ENCODE data around the gene TRAF3. TPM values are rescaled to one million over a fixed set of nuclear protein-coding genes. Genes with fewer than 3 reads are reported as not detected.

The TRAF3 gene
- polyA plus RNA-seq, 5 donors: 10.5 to 13.1 (median 10.9) TPM

DNA sequence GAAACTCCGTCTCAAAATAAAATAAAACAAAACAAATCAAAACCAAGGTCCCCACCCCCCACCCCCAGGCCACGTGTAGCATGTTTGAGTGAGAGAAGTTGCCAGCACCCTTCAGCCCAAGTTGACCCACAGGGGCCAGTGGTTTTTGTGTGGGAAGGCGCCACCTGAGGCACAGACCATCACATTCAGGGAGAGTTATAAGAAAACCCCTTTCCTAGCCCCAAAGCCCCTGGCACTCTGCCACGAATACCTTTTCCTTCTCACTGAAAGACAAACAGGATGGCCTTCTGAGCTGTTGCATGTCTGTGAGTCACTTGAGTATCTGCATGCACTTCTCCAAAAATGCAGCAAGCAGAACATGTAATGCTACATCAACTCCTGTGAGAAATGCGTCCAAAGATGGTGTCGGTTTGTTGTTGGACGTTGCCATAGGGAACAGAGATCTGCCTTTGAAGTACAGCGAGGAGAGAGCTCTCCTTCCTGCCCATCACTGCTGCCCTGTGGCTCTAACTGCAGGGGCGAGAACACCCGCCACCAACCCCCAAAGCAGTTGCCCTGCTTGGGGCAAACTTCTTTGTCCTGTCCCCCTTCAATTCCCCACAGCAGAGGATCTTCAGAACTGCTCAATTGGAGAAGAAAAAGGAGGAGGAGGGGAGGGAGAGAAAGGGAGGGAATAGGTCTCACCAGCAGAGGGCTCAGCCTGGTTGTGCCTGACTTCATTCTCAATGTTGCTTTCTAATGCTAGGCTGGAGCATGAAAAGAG, 2.7 kb upstream of the TRAF3 start:
- DNase-seq: peak; percentile 58 to 71

DNA sequence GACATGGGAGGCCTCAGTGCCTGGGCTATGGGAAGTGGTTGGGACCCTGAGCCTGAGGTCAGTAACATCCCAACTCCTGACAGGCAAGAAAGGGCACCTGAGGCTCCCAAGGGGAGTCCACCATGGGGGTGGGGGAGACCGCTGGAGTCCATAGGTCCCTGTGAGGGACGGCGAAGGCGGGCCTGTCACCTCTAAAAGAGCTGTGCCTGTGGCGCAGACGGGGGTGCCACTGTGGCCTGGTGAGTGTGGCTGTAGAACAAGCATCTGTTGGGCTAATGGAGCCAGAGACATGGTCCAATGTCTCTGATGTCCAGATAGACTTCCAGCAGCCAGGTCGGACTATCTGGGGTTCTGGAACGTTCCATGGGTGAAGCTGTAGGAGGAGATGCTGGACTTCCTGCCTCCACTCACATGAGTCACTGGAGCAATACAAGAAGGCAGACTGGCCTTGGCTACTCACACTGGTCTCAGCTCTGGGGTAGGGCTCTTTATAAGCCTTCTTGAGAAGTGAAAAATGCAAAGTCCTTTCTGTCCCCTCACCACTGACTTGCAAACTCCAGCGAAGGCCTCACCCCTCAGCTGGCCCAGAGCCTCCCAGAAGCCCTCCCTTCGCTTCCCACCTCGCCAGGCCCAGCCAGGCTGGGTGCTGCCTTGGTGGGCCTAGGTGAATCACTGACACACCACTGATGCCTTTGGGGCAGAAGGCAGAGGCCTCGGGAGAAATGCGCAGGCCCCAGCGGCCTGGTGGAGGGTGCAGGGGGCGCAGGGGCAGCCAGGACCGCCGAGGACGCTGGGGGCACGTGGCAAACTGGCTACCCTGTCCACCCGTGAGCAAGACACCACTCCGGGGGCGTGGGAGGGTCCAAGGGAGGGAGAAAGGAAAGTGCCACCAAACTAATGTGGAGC, 1.1 kb upstream of the TRAF3 start:
- no peak for DNase-seq

DNA sequence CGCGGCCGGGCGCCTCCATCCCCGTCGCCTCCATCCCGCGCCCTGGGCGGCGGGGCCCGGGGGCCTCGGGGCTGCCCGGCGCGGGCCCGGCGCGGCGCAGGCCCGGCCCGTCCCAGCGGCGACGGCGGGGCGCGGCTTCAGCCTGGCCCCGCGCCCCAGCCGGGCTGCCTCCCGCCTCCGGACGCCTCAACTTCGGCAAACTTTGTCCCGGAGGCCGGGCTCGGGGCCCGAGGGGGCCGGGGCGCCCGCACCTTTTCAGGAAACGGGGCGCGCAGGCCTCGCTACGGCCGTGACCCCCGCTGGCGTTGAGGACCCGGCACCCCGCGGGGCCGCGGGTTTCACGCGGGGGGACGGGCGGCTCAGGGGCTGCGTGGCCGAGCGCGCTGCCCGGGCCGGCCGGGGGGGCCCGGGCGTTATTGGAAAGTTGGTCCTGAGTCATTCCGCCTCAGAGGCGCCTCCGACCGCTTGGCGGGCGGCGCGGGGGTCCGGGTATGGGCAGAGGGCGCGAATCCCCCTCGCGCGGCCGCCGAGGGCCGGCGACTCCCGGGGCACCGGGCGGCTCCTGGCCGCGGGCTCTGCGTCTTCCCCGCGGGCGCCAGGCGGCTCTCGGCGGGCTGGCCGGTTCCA, 575 bp downstream of the TRAF3 start:
- peak in 1 of 2 donors; percentile 10 for DNase-seq

DNA sequence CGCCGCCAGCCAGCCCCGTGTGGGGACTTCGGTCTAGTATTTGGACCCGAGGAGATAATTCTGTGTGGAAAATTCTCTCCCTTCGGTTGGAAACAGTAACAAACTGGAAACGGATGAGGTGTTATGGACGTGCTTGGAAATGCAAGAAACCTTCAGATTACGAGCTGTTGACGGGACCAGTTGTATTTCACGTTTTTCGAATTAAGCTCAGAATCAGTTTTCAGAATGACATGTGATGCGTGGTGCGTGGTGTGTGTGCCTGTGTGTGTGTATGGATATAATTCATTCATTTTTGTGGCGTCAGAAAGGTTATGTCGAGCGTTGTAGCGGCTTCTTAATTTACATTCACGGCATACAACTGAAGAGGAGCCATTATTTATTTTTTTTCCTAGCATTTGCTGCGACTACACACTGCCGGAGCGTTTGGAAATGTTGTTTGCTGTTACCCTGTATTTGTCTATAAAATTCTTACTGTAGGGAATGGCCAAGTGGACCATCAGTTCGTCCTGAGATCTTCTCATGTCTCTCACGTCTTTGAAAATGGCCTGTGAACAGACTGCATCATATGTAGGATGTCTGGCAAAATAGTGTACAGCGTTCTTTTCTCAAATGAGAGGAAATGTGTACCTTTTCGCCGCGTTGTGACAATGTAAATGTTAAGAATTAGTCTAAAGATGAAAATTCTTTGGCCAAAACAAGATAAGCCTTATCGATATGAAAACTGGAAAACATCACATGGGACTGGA, 1.3 kb downstream of the TRAF3 start:
- peak in 1 of 2 donors; percentile 28 for DNase-seq

DNA sequence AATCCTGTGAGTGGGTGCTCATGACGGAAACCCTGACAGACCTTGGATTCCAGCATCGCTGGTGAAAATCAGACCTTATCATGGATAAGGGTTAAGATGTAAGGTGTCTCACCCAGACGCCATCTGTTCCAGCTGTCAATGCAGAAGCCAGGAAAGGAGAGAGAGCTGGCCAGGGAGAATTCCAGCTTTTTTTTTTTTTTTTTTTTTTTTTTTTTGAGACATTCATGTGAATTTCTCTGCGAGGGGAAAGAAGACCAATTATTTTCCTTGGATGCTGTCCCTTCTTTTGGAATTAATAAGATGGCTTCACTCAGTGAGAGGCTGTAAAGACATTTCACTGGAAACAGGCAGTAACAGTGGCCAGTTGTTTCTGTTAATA, 1.8 kb downstream of the TRAF3 start:
- DNase-seq: no peak

DNA sequence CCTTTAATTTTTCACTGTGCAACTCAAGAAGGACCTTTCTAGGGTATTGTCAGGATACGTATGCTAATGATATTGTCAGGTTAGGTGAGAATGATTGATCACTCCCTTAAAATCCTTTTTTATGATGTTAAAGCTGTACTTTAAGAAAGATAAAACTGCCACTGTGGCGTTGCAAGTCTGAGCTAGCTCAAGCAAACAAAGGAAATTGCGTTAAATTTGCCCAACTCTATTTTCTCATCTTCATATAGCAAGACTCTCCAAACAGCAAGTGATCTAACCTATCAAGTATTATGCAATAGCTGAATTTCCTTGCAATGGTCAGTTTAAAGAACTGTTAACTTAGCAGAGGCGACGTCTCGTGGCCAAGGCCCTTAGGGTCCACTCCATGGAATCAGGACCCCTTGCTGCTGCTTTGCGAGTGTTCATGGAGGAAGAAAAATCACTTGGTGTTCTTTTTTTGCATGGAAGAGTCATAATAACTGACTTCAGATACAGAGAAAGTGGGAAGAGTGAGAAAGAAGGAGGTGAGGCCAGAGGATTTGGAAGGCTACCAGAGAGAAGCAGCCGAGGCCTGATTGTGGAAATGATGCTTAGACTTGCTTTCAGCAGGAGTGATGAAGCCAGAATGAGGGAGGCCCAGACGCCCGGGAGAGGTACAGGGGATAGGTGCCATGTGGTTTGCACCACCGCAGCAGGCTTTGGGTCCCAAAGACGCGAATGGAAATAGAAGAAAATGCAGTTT, 2.5 kb downstream of the TRAF3 start:
- no peak for DNase-seq

DNA sequence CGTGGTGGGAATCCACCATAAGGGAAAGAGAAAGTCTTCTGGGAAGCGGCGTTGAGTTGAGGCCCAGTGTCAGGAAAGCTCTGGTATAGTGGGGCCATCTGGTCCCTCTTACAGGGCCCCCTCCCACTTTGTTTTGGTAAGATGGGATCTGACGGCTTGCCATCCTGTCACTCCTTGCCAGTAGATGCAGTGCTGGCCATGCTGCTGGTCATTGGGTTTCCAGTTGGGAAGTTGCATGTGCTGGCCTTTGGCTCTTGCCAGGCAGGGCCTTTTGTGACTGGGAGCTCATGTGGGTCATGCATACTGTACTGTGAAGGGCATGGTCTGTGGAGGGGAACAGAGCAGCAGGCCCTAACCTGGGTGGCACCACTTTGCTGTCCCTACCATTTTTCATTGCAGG, 3.8 kb downstream of the TRAF3 start:
- no peak for DNase-seq

DNA sequence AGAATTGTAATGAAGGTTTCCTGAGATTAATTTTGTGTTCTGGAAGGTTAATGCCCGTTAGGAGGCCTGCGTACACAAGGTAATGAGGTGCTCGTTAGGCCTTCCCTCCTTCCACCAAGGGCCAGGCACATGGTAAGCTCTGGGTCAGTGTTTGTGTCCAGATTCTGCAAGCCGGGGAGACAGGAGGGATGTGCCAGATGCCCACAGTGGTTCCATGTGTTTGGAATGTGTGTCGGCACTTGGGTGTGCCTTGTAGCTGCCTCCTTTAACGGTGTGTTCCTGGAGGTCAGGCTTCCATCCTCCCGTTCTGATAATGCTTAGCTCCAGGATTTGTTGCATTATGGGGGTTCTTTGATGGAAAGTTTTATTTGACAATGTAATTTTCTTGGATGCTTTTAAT, 5.7 kb downstream of the TRAF3 start:
- DNase-seq: no peak

DNA sequence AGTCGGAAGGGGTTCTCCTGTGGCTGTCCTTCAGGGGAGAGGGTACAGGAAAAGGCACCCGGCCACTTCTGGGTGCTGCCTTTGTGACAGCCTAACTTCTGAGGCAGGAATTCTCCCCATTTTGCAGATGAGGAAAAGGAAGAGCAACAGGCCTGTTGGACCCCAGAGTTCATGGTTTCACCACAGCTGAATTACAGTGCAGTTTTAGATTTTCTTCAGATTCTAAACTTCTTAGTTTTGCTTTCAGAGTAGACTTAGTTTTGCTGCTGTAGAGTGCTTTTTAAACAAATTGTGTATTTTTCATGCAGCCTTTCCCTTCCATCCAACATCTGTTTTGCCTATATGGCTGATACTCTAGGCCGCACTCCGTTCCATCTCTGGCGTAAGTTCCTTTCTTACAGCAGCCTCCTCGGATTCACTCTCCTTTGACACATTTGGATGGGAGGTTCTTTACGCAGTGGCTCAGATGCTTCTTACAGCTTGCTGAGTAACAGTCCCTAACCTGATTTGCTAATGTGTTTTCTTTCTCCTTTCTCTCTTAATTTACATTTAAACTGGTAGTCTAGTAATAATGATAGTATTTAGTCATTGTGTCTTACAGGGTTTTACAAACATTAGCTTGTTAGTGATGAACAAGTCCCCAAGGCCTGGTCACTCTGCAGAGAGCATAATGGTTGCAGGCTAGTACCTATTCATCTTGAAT, 7.8 kb downstream of the TRAF3 start:
- no peak for DNase-seq

DNA sequence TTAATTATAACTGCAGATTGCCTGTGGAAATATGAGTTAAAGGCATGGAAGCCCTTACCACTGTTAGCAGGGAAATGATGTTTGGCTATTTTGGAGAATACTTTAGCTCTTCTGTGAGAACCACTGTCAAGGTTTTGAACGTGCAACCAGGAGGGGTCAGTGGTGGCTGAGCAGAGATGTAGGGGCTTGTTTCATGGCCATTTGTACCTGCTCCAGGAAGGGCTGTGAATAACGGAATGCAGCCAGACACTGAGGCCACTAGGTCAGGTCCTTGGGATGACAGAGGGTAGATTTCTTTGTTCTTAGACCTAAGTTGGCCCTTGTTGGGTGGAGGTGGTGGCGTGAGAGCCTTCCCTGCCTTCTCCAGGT, 8.3 kb downstream of the TRAF3 start:
- DNase-seq: no peak

DNA sequence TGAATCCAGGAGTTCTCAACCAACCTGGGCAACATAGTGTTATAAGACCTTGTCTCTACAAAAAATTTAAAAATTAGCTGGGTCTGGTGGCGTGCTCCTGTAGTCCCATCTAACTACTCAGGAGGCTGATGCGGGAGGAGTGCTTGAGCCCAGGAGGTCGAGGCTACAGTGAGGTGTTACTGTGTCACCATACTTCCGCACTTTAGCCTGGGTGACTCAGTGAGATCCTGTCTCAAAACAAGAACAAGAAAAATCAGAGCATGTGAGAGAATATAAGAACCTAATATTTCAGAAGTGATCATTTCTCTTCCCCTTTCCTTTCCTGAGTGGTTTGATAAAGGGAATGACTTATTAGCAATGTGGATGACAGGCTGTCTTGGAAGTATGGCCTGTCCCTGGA, 9.5 kb downstream of the TRAF3 start:
- DNase-seq: no peak

DNA sequence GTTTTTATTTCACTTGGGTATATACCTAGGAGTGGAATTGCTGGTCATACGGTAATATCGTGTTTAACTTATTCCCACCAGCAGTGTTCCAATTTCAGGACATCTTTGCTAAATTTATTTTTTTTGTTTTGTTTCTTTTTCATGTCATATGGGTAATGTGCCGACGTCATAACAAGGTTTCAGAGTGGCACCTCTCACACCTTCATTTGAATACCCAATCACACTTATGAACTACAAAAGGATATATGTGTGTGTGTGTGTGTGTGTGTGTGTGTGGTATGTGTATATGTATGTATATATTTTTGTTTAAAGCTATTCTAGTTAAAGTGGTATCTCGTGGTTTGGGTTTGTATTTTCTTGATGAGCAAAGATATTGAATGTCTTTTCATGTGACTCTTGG, 12.1 kb downstream of the TRAF3 start:
- DNase-seq: no peak

DNA sequence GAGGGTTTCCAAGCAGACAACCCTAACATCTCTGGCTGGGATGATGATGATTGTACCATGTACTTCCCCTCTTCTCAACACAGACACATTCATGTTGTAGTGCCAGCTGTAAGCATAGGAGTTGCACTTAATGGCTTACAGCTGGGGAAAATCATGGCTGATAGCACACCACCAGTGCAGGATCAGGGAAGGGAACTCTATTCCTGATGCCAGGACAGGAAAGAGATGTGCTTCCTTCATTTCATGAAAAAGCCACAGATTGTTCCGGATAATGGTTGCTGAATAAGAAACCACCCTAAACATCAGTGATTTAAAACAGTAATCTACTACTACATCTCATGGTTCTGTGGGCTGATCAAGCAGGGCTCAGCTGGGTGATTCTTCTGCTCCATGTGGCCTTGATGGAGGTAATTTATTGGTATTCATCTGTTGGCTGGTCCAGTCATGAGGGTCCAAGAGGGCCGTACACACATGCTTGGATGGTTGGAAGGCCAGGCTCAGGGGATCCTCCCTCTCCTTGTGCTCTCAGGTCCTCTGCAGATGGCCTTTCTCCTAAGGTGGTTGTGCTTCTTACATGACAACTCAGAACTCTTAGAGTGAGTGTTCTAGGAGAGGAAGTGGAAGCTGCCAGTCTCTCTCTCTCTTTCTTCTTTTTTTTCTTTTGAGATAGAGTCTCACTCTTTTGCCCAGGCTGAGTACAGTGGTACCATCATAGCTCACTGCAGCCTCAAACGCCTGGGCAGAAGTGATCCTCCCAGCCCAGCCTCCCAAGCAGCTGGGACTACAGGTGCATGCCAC, 16.5 kb downstream of the TRAF3 start:
- no peak for DNase-seq

DNA sequence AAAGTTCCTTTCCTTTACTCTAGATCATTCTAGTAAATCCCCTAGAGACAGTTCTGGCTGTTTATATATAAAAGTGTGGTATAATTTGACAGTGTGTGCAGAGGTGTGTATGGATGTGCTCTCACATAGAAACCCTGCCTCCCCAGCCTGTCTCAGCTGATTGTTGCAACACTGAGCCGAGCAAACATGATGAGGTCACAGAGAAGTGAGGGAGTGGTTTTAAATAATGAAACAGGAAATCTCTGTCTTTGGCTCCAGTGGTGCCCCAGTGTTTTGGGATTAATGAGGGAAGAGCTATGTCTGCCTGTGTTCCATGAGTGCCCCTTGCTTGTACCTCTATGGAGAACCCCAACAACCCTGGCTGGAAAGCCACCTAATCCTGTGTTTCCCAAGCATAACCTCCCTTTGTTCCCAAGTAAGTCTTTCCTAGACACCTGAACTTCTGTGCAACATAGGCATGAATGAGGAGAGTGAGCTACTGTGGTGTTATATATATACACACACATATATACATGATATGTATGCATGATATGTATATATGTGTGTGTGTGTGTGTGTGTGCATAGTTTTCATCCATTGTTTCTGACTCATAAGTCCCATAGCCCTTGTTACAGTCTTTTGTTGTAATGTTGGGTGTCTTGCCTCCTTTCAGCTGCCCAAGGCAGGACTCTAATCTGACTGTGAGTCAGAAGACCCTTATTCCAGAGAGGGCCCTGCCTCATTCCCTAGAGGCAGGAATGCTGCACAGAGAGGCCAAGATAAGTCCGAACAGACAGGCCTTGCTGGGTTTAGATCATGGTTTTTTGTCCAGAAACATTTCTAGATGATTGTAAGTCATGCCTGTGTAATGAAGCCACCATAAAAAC, 18.0 kb downstream of the TRAF3 start:
- peak; percentile 60 to 68 for DNase-seq

DNA sequence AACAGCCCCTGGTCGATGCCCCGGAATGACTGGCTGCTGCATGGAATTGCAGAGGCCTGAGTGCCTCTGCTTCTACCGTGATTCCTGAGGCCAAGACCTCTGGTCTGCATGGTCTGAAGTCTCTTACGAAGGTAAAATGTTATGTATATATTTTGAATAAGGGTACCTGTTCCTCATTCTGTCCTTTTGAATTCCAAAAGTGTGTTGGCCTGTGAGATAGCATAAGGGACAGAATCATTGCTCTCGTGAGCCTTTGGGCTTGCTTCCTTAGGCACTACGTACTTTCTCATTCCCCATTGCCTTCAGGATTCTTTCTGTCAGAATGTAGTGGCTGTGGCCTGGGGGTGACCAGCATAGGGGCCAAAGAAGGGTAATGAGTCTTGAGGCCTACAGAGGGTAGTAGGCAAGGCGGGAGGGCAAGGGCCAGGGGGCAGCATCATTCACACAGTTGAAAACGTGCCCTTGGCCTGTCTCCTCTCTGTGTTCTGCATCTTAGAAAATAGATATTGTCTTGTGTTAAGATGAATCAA, 19.5 kb downstream of the TRAF3 start:
- no peak for DNase-seq

DNA sequence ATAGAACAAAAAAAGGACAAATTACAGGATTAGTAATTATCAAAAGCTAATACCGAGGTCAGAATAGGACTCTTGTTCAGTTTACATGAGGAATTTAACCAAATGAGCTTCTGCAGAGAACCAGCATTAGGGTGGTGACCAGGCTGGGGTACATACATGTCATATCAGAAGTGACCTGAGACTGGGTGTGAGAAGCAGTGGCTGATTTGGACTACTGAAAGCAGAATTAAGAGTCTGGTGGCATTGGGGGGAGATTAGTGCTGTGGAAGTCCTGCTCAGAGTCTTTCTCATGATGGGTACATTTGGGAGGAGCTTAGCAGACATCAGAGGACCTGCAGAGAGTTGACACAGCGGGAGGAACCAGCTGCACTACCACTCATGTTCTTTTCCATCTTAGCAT, 21.7 kb downstream of the TRAF3 start:
- no peak for DNase-seq

DNA sequence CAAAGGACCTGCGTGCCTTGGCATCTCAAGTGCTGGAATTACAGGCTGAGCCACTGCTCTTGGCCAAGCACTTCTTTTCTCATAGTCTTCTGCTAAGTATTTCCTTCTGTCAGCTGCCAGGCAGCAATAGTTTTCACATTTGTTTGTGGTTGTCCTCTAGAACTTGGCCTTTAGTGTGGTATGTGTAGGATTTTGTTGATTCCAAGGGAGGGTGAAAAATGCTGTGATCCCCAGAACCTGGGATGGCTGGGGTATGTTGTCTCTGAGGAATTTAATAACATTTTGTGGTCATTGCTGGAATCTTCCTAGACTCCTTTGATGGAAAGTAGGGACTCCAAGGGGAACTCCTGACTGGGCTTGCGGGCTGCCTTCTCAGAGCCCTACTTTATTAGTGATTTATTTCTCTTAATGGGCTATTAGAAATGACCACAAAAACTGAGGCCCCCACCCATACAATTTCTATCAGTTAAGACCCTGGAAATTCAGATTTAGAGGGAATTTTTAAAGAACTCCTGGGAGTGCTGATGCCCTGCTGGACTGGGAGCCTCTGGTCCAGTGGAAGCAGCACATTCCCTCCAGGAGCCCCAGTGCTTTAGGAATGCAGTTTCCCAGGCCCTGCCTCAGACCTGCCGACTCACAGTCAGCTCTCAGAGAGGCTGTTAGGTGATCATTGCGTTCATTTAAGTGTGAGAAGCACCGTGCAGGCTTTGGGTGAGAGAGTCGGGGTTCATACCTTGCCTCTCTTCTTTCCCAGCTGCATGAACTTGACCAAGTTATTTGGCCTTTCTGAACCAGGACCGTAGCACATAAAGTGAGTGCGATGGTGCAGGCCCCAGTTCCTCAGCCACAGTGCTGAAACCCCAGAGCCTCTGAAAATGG, 22.7 kb downstream of the TRAF3 start:
- no peak for DNase-seq
